Measurements from ENCODE around the gene YBX1. TPM values are rescaled to one million over a fixed set of nuclear protein-coding genes. Genes with fewer than 3 reads are reported as not detected.

Gene YBX1
- total RNA-seq, 1 donor from 2014 or later: 538 TPM

GRCh38 chr1:42742617-42743316, 60.5 kb downstream of the YBX1 start:
- no peaks in the 10 kb centered on the region for H3K9me3 Mint-ChIP-seq (ENCODE audit: unreplicated experiment)
- H3K36me3 Mint-ChIP-seq (ENCODE audit: unreplicated experiment): peaks cover 14% of the 10 kb centered on the region

DNA sequence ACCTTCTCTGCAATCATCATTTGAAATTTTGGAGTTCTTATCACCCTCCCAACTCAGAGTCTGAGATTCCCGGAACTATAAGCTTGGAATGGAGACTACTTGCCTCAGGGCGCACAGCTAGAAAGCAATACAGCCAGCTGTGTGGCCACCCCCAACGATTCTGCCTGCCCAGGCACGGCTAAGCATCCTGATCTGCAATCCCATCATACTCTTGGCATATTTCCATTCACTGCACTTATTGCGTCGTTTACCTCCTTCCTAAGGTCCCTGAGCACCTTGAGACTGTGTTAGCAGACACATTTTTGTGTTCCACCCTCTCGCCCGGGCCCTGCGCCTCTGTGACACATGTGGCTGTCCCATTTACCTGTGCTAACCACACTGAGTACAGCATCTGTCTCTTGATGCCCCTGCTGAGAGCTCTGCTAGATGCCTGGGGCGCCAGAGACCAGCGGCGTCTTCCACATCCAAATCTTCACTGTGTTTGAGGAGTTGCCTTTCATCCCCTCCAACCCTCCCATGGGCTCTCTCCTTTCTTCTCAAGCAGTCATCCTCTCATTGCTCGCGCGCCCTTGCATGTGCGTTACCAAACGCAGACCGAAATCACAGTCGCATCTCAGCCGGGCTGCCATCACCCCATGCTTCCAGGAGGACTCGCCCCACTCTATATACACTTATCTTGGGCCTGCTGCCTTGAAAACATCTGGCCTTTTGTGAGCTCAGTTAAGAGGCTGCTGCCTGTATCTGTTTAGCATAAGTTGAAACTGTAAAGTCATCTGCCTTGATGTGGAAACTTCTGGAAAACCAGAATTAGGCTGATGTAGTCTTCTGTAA, 61.3 kb downstream of the YBX1 start:
- H3K27me3 Mint-ChIP-seq (ENCODE audit: unreplicated experiment): no peaks in the 10 kb centered on the region
- H3K4me3 Mint-ChIP-seq (ENCODE audit: unreplicated experiment): no peak overlapping the region
- no peak for DNase-seq (ENCODE audit: extremely low spot score, unreplicated experiment)
- H3K27ac Mint-ChIP-seq (ENCODE audit: unreplicated experiment): peak overlapping the region; percentile 36
- no peaks in the 10 kb centered on the region for H3K9me3 Mint-ChIP-seq (ENCODE audit: unreplicated experiment)
- peaks cover 19% of the 10 kb centered on the region for H3K36me3 Mint-ChIP-seq (ENCODE audit: unreplicated experiment)
- H3K4me1 Mint-ChIP-seq (ENCODE audit: unreplicated experiment): peaks cover 19% of the 10 kb centered on the region
- TF ChIP-seq CTCF (IDR thresholded peaks at IDR 0.05): no peak

More at GRCh38 chr1:42742617-42743316, 60.5 kb downstream of the YBX1 start:
- no peak for DNase-seq (ENCODE audit: extremely low spot score, unreplicated experiment)
- H3K4me1 Mint-ChIP-seq (ENCODE audit: unreplicated experiment): peaks cover 19% of the 10 kb centered on the region
- H3K27me3 Mint-ChIP-seq (ENCODE audit: unreplicated experiment): no peaks in the 10 kb centered on the region
- TF ChIP-seq CTCF (IDR thresholded peaks at IDR 0.05): no peak
- no peak overlapping the region for H3K4me3 Mint-ChIP-seq (ENCODE audit: unreplicated experiment)
- H3K27ac Mint-ChIP-seq (ENCODE audit: unreplicated experiment): peak overlapping the region; percentile 36

DNA sequence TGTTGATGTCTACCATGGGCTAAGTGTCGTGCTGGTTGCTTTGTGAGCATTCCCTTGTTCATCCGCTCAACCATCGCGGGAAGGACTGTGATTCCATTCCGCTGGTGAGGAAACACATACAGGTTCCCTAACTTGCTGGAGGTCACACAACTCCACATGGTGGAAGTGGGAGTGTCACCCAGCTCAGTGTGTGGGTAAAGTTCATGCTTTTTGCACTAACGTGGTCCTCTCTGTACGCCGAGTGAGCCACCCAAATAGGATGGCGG, 61.9 kb downstream of the YBX1 start:
- Mint-ChIP-seq H3K27ac (ENCODE audit: unreplicated experiment) (no peak overlapping the region), H3K9me3 (ENCODE audit: unreplicated experiment) (no peaks in the 10 kb centered on the region), H3K36me3 (ENCODE audit: unreplicated experiment) (peaks cover 22% of the 10 kb centered on the region), H3K4me1 (ENCODE audit: unreplicated experiment) (peaks cover 19% of the 10 kb centered on the region), H3K27me3 (ENCODE audit: unreplicated experiment) (no peaks in the 10 kb centered on the region), H3K4me3 (ENCODE audit: unreplicated experiment) (no peak overlapping the region)
- DNase-seq (ENCODE audit: extremely low spot score, unreplicated experiment): no peak
- TF ChIP-seq CTCF (IDR thresholded peaks at IDR 0.05): no peak

DNA sequence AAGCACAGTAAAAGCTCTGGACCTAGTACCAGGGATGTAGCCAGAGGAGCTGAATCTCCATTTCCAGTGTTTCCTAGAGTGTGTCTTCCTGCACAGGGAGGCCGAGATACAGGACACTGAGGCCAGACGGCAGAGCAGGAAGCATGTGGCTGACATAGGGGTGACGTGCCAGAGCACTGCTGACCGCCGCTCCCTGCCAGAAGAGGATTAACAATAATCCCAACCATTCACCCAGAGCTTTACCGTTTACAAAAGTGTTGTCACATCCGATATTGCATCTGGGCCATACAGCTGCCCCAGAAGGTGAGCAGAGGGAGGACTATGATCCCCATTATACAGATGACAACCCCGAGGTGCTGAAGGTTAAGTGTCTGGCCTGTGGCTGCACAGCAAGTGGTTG, 63.6 kb downstream of the YBX1 start:
- Mint-ChIP-seq H3K27me3 (ENCODE audit: unreplicated experiment) (no peaks in the 10 kb centered on the region), H3K27ac (ENCODE audit: unreplicated experiment) (no peak overlapping the region), H3K9me3 (ENCODE audit: unreplicated experiment) (no peaks in the 10 kb centered on the region), H3K36me3 (ENCODE audit: unreplicated experiment) (peaks cover 33% of the 10 kb centered on the region), H3K4me3 (ENCODE audit: unreplicated experiment) (no peak overlapping the region), H3K4me1 (ENCODE audit: unreplicated experiment) (peaks cover 19% of the 10 kb centered on the region)
- TF ChIP-seq CTCF (IDR thresholded peaks at IDR 0.05): no peak
- DNase-seq (ENCODE audit: extremely low spot score, unreplicated experiment): no peak

DNA sequence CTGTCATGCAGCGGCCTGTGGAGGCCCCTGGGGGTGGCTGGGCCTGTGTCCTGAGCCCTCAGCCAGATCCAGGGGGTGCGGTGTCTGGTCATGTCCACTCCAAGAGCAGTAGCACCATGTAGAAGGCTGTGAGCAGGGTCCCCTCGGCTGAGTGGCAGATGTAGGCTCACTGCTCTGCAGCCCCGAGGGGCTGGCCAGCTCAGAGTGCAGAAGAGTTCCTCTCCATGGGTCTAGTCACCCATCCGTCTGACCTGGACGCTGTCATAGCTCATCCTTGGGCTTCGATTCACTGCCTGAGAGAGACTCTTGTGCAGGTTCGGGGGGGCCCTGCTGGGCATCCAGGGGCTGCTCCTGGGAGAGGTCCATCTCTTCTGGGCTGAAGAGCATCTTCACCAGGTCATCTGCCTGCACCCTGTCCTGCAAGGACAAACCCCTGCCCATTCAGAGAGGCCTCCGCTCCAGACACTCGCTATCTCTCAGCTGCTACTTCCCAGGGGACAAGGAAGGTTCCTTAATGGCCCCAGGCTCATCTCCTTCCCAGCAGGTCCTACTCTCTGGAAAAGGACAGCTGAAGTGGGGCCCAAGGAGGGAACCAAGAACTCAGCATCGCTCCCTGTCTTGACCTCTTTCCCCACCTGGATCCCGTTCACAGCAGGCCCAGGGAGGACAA, 64.4 kb downstream of the YBX1 start:
- Mint-ChIP-seq H3K4me3 (ENCODE audit: unreplicated experiment) (no peak overlapping the region), H3K27ac (ENCODE audit: unreplicated experiment) (no peak overlapping the region), H3K27me3 (ENCODE audit: unreplicated experiment) (no peaks in the 10 kb centered on the region), H3K4me1 (ENCODE audit: unreplicated experiment) (peaks cover 19% of the 10 kb centered on the region), H3K9me3 (ENCODE audit: unreplicated experiment) (no peaks in the 10 kb centered on the region), H3K36me3 (ENCODE audit: unreplicated experiment) (peaks cover 34% of the 10 kb centered on the region)
- no peak for TF ChIP-seq CTCF (IDR thresholded peaks at IDR 0.05)
- no peak for DNase-seq (ENCODE audit: extremely low spot score, unreplicated experiment)
